ENCODE measurements around the gene NELFA.

NELFA gene

GRCh38 chr4:1991596-1992434, 17.0 kb downstream of the NELFA start:
- TF ChIP-seq CTCF (IDR thresholded peaks at IDR 0.05; ENCODE audit: low read depth, low read length, missing control alignments): no peak
- DNase-seq (ENCODE audit: low read depth): no peak

GRCh38 chr4:1991087-1991486, 17.7 kb downstream of the NELFA start:
- TF ChIP-seq CTCF (IDR thresholded peaks at IDR 0.05; ENCODE audit: low read depth, low read length, missing control alignments): no peak
- no peak for DNase-seq (ENCODE audit: low read depth)
- no peak overlapping the region for H3K4me3 ChIP-seq (ENCODE audit: low read depth, low read length)

More at GRCh38 chr4:1991596-1992434, 17.0 kb downstream of the NELFA start:
- H3K4me3 ChIP-seq (ENCODE audit: low read depth, low read length): no peak overlapping the region

DNA sequence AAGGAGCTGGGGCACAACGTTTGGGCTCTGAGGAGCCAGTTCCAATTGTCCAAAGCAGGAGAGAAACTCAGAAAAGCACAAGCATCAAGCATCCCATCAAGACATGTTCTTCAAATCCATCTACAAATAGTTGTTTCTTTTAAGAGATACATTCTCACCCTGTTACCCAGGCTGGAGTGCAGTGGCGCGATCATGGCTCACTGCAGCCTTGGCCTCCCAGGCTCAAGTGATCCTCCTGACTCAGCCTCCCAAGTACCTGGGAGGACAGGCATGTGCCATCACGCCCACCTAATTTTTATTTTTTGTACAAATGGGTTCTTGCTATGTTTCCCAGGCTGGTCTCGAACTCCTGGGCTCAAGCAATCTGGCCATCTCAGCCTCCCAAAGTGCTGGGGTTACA, 18.1 kb downstream of the NELFA start:
- no peak for TF ChIP-seq CTCF (IDR thresholded peaks at IDR 0.05; ENCODE audit: low read depth, low read length, missing control alignments)
- DNase-seq (ENCODE audit: low read depth): no peak
- no peak overlapping the region for H3K4me3 ChIP-seq (ENCODE audit: low read depth, low read length)

- no peak for TF ChIP-seq CTCF (IDR thresholded peaks at IDR 0.05; ENCODE audit: low read depth, low read length, missing control alignments)
- no peak for DNase-seq (ENCODE audit: low read depth)
- H3K4me3 ChIP-seq (ENCODE audit: low read depth, low read length): no peak overlapping the region
Measured at GRCh38 chr4:1990348-1990645, 18.5 kb downstream of the NELFA start.

DNA sequence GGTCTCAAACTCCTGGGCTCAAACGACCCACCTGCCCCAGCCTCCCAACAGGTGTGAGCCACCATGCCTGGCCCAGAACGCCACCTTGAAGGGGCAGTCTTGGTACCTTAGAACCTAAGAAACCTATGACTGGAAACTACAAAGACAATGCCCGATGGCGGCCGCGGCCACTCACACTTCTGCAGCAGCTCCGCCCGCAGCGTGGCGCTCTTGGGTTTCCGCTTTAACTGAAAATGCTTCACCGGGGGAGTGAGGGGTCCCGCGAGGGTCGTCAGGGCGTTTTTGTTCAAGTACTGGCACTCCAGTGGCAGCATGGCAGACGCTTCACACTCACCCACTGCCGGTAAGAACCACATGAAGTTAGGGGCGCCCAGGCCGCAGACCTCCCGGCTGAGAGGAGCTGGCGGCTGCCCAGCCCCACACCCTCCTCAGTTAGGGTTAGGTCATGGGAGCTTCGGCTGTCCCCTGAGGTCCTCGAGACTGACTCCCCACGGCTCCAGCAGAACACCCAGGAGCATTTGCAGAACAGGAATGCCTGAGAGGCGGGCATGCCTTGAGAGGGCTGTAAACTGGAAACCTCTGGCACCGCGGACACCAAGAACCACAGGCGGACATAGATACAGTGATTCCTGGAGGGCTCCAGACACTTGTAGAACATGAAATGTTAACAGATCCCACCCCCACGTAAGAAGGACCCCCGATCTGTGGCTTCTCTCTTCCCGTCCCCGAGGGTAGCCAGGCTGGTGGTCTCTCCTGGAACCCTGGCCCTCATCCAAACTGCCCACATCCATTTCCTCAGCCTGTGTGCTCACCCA, 19.0 kb downstream of the NELFA start:
- H3K4me3 ChIP-seq (ENCODE audit: low read depth, low read length): no peak overlapping the region
- no peak for DNase-seq (ENCODE audit: low read depth)
- no peak for TF ChIP-seq CTCF (IDR thresholded peaks at IDR 0.05; ENCODE audit: low read depth, low read length, missing control alignments)

GRCh38 chr4:1988327-1988724, 20.4 kb downstream of the NELFA start:
- no peak overlapping the region for H3K4me3 ChIP-seq (ENCODE audit: low read depth, low read length)
- no peak for TF ChIP-seq CTCF (IDR thresholded peaks at IDR 0.05; ENCODE audit: low read depth, low read length, missing control alignments)
- DNase-seq (ENCODE audit: low read depth): no peak

Data from GM12864 (cell line).